Medulla oblongata (tissue), 1 donor: ENCODE measurements around the gene TTBK2.
"Not testable (repeated sequence)": the region's sequence is repeated elsewhere in the genome, so short reads cannot be mapped to it uniquely, and the experiment has no call there.

Experiments used
- DNase-seq: peaks from one replicate; pipeline ENCODE4 v3.0.0-alpha.2; 2015; ENCODE audit errors: extremely low spot score

Gene TTBK2

GRCh38 chr15:42908538-42908937 lies 12.0 kb downstream of the TTBK2 start:
- DNase-seq = no peak

- DNase-seq = no peak
Measured at GRCh38 chr15:42903388-42904324, 16.9 kb downstream of the TTBK2 start.

- DNase-seq = not testable (repeated sequence)
Measured at GRCh38 chr15:42893911-42894310, 26.7 kb downstream of the TTBK2 start.

- no peak for DNase-seq
Measured at GRCh38 chr15:42891569-42891968, 29.0 kb downstream of the TTBK2 start.

- no peak for DNase-seq
Measured at GRCh38 chr15:42890161-42890913, 30.2 kb downstream of the TTBK2 start.

GRCh38 chr15:42887384-42887783 lies 33.2 kb downstream of the TTBK2 start:
- not testable (repeated sequence) for DNase-seq

- DNase-seq = no peak
Measured at GRCh38 chr15:42880121-42880520, 40.5 kb downstream of the TTBK2 start.

GRCh38 chr15:42879443-42879842 lies 41.1 kb downstream of the TTBK2 start:
- no peak for DNase-seq

GRCh38 chr15:42876224-42876623 lies 44.4 kb downstream of the TTBK2 start:
- DNase-seq = no peak

- DNase-seq = no peak
Measured at GRCh38 chr15:42868683-42869082, 51.9 kb downstream of the TTBK2 start.

- no peak for DNase-seq
Measured at GRCh38 chr15:42863572-42864239, 56.9 kb downstream of the TTBK2 start.

GRCh38 chr15:42858999-42859789 lies 61.4 kb downstream of the TTBK2 start:
- no peak for DNase-seq

- DNase-seq = no peak
Measured at GRCh38 chr15:42858540-42858939, 62.0 kb downstream of the TTBK2 start.

GRCh38 chr15:42854576-42854975 lies 66.0 kb downstream of the TTBK2 start:
- DNase-seq = no peak

- DNase-seq = no peak
Measured at GRCh38 chr15:42849836-42850235, 70.7 kb downstream of the TTBK2 start.

- DNase-seq = no peak
Measured at GRCh38 chr15:42848846-42849245, 71.7 kb downstream of the TTBK2 start.

- no peak for DNase-seq
Measured at GRCh38 chr15:42846647-42847046, 73.9 kb downstream of the TTBK2 start.

- no peak for DNase-seq
Measured at GRCh38 chr15:42845581-42845980, 75.0 kb downstream of the TTBK2 start.

GRCh38 chr15:42843699-42844098 lies 76.9 kb downstream of the TTBK2 start:
- no peak for DNase-seq

- no peak for DNase-seq
Measured at GRCh38 chr15:42836251-42836650, 84.3 kb downstream of the TTBK2 start.

- no peak for DNase-seq
Measured at GRCh38 chr15:42832576-42832975, 88.0 kb downstream of the TTBK2 start.
